A549 (cell line): Measurements from ENCODE around the gene C19orf25. TPM values are rescaled to one million over a fixed set of nuclear protein-coding genes. Genes with fewer than 3 reads are reported as not detected.

Experiments
- ATOH8 ChIP-seq: fragments of 250-450 bp; sonication (Bioruptor Pico); IDR thresholded peaks from 2 replicates; pipeline ENCODE4 v1.5.0; 2020; ENCODE audit warnings: low read depth, mild to moderate bottlenecking, moderate library complexity
- BCL3 ChIP-seq: fragments of >200 bp; sonication (Bioruptor Twin); formaldehyde crosslinking; IDR thresholded peaks from 3 replicates; pipeline ENCODE4 v1.6.1; 2016
- BHLHE40 ChIP-seq: IDR thresholded peaks from 2 replicates; pipeline ENCODE4 v1.6.1; 2012; ENCODE audit warnings: low read depth, low read length, inconsistent platforms
- CBX2 ChIP-seq: fragments of 200-600 bp; sonication (generic); IDR thresholded peaks from 2 replicates; pipeline ENCODE4 v1.6.1; 2016; ENCODE audit warnings: low read depth, mild to moderate bottlenecking, borderline replicate concordance
- CBX8 ChIP-seq: fragments of 200-600 bp; sonication (generic); IDR thresholded peaks from 2 replicates; pipeline ENCODE4 v1.6.1; 2016
- CEBPB ChIP-seq, 2 experiments: fragments of >200 bp in 1 of 2; sonication (Bioruptor Twin) in 1 of 2; formaldehyde crosslinking in 1 of 2; IDR thresholded peaks; 2 replicates each; pipeline ENCODE4 v1.6.1; 2012 to 2016
- CHD4 ChIP-seq: fragments of 200-600 bp; sonication (generic); IDR thresholded peaks from 2 replicates; pipeline ENCODE4 v1.6.1; 2016; ENCODE audit warnings: antibody characterized with exemption, mild to moderate bottlenecking, borderline replicate concordance
- E2F6 ChIP-seq: IDR thresholded peaks from 2 replicates; pipeline ENCODE4 v1.6.1; 2012; ENCODE audit warnings: low read depth, borderline replicate concordance
- EHMT2 ChIP-seq: fragments of 200-600 bp; sonication (generic); IDR thresholded peaks from 2 replicates; pipeline ENCODE4 v1.6.1; 2016; ENCODE audit warnings: antibody characterized with exemption, low read depth, mild to moderate bottlenecking, moderate library complexity
- ESRRA ChIP-seq: fragments of 150-350 bp; IDR thresholded peaks from 2 replicates; pipeline ENCODE4 v1.6.1; 2014; ENCODE audit warnings: mild to moderate bottlenecking, low read length, borderline replicate concordance
- FOSL2 ChIP-seq, 2 experiments: fragments of 450-650 bp in 1 of 2; fragments of >200 bp in 1 of 2; sonication (Bioruptor Twin) in 1 of 2; formaldehyde crosslinking; IDR thresholded peaks; 2 replicates each; pipeline versions ENCODE4 v1.5.0 to v1.6.1; 2016 to 2020; ENCODE audit warnings: mild to moderate bottlenecking in 1 of 2, moderate library complexity in 1 of 2
- FOXS1 ChIP-seq: fragments of 250-450 bp; sonication (Bioruptor Pico); IDR thresholded peaks from 2 replicates; pipeline ENCODE4 v1.5.0; 2020; ENCODE audit warnings: mild to moderate bottlenecking, moderate library complexity
- GATA3 ChIP-seq: IDR thresholded peaks from 2 replicates; pipeline ENCODE4 v1.6.1; 2012; ENCODE audit warnings: borderline replicate concordance
- HDAC2 ChIP-seq: fragments of 200-600 bp; sonication (generic); IDR thresholded peaks from 2 replicates; pipeline ENCODE4 v1.6.1; 2016
- HEYL ChIP-seq: fragments of 250-450 bp; sonication (Bioruptor Pico); IDR thresholded peaks from 2 replicates; pipeline ENCODE4 v1.8.0; 2021; ENCODE audit warnings: mild to moderate bottlenecking, moderate library complexity
- HOXA7 ChIP-seq: fragments of 250-450 bp; sonication (Bioruptor Pico); IDR thresholded peaks from 2 replicates; pipeline ENCODE4 v1.5.0; 2020; ENCODE audit warnings: mild to moderate bottlenecking, moderate library complexity
- HOXB13 ChIP-seq: fragments of 250-450 bp; sonication (Bioruptor Pico); IDR thresholded peaks from 2 replicates; pipeline ENCODE4 v1.5.0; 2020; ENCODE audit warnings: low read depth, mild to moderate bottlenecking, moderate library complexity
- JUN ChIP-seq, 2 experiments: fragments of >200 bp; sonication (Bioruptor Twin); formaldehyde crosslinking; IDR thresholded peaks; 2 replicates in 1 of 2; 3 replicates in 1 of 2; pipeline ENCODE4 v1.6.1; 2016 to 2017
- JUNB ChIP-seq: fragments of >200 bp; sonication (Bioruptor Twin); formaldehyde crosslinking; IDR thresholded peaks from 2 replicates; pipeline ENCODE4 v1.6.1; 2016
- KDM1A ChIP-seq: fragments of 200-600 bp; sonication (generic); IDR thresholded peaks from 2 replicates; pipeline ENCODE4 v1.6.1; 2016; ENCODE audit warnings: low read depth, mild to moderate bottlenecking
- MYC ChIP-seq: IDR thresholded peaks from 2 replicates; pipeline ENCODE4 v1.6.1; 2012; ENCODE audit warnings: mild to moderate bottlenecking, inconsistent platforms, low read length, improper control_type of control experiment, borderline replicate concordance
- NFE2L2 ChIP-seq: fragments of 150-350 bp; conservative IDR thresholded peaks from 2 replicates; pipeline ENCODE4 v1.6.1; 2014; ENCODE audit warnings: low read length
- NPAS2 ChIP-seq: fragments of 250-450 bp; sonication (Bioruptor Pico); IDR thresholded peaks from 2 replicates; pipeline ENCODE4 v1.8.0; 2022; ENCODE audit warnings: mild to moderate bottlenecking, moderate library complexity, borderline replicate concordance
- NR3C1 ChIP-seq: fragments of >200 bp; sonication (Bioruptor Twin); formaldehyde crosslinking; IDR thresholded peaks from 3 replicates; pipeline ENCODE4 v1.6.1; 2017
- PBX3 ChIP-seq: IDR thresholded peaks from 2 replicates; pipeline ENCODE4 v1.6.1; 2012
- POLR2A ChIP-seq: IDR thresholded peaks from 2 replicates; pipeline ENCODE4 v1.6.1; 2012; ENCODE audit warnings: mild to moderate bottlenecking, low read length
- POLR2AphosphoS2 ChIP-seq: conservative IDR thresholded peaks from 2 replicates; pipeline ENCODE4 v1.6.1; 2012; ENCODE audit warnings: low read length, improper control_type of control experiment, inconsistent platforms
- RAD21 ChIP-seq, 2 experiments: fragments of >200 bp in 1 of 2; sonication (Bioruptor Twin) in 1 of 2; formaldehyde crosslinking in 1 of 2; IDR thresholded peaks in 1 of 2; conservative IDR thresholded peaks in 1 of 2; 2 replicates in 1 of 2; 3 replicates in 1 of 2; pipeline ENCODE4 v1.6.1; 2012 to 2018; ENCODE audit warnings: inconsistent platforms in 1 of 2
- RARB ChIP-seq: fragments of 250-450 bp; sonication (Bioruptor Pico); IDR thresholded peaks from 2 replicates; pipeline ENCODE4 v1.8.0; 2021; ENCODE audit warnings: mild to moderate bottlenecking, moderate library complexity
- RCOR1 ChIP-seq: fragments of 150-350 bp; IDR thresholded peaks from 2 replicates; pipeline ENCODE4 v1.6.1; 2014; ENCODE audit warnings: antibody characterized with exemption, low read length, low read depth
- RFX5 ChIP-seq: fragments of 450-650 bp; IDR thresholded peaks from 2 replicates; pipeline ENCODE4 v1.7.1; 2014; ENCODE audit warnings: antibody characterized with exemption, mild to moderate bottlenecking, moderate library complexity
- RNF2 ChIP-seq: fragments of 200-600 bp; sonication (generic); IDR thresholded peaks from 2 replicates; pipeline ENCODE4 v1.6.1; 2016; ENCODE audit warnings: low read depth, mild to moderate bottlenecking, antibody characterized with exemption, moderate library complexity, borderline replicate concordance
- SREBF2 ChIP-seq: fragments of 450-650 bp; IDR thresholded peaks from 2 replicates; pipeline ENCODE4 v1.6.1; 2014; ENCODE audit warnings: mild to moderate bottlenecking, moderate library complexity
- TFCP2L1 ChIP-seq: fragments of 250-450 bp; sonication (Bioruptor Pico); IDR thresholded peaks from 2 replicates; pipeline ENCODE4 v1.5.0; 2021; ENCODE audit warnings: mild to moderate bottlenecking
- TP53 ChIP-seq: fragments of 250-450 bp; sonication (Bioruptor Pico); IDR thresholded peaks from 2 replicates; pipeline ENCODE4 v1.5.0; 2021; ENCODE audit warnings: mild to moderate bottlenecking, moderate library complexity
- ZC3H11A ChIP-seq: fragments of 450-650 bp; IDR thresholded peaks from 2 replicates; pipeline ENCODE4 v1.6.1; 2014; ENCODE audit warnings: antibody characterized with exemption, mild to moderate bottlenecking
- ZNF302 ChIP-seq: fragments of 250-450 bp; sonication (Bioruptor Pico); IDR thresholded peaks from 2 replicates; pipeline ENCODE4 v1.9.0; 2021; ENCODE audit warnings: inconsistent platforms, mild to moderate bottlenecking, moderate library complexity
- polyA plus RNA-seq, 4 experiments: library from polyadenylated mRNA; depleted of rRNA in 3 of 4; stranded (reverse); fragments of >200 nt; fragmentation: RNase III in 1 of 4; extraction: RNeasy Plus Mini Kit Qiagen cat#74134 plus additional on column Dnase treatment in 1 of 4; gene quantifications; 2 replicates in 3 of 4; 3 replicates in 1 of 4; pipeline ENCODE4 v1.2.3, GENCODE V29; 2011 to 2017
- TF ChIP-seq, protein P1 (sequence below): fragments of >200 bp; sonication (Bioruptor Twin); formaldehyde crosslinking; IDR thresholded peaks from 2 replicates; pipeline ENCODE4 v1.6.1; 2016

C19orf25 gene
- polyA plus RNA-seq, 2 of the 4 experiments (the other 2 are of a cell fraction): 8.2 to 20.7 TPM

- TF ChIP-seq E2F6 (peak; percentile 40; the same call in 1 of the 2 replicates), HOXA7 (CRISPR knock-in tag) (0 out of 2 replicates have a peak, but pooled peaks have one; percentile 31), EHMT2 (no peak), JUN (IDR thresholded peaks at IDR 0.05) (peak; percentile 72 to 96), RAD21 (conservative IDR thresholded peaks at IDR 0.05 in 1 of 2, IDR thresholded peaks at IDR 0.05 in 1 of 2) (no peak), NR3C1 (no peak), RARB (CRISPR knock-in tag) (no peak), CHD4 (no peak), GATA3 (peak; percentile 47; the same call in 1 of the 2 replicates), HOXB13 (CRISPR knock-in tag) (no peak), TP53 (no peak), KDM1A (no peak), BCL3 (peak; percentile 95; the same call in 2 of the 3 replicates), CBX2 (no peak), RCOR1 (no peak), POLR2AphosphoS2 (no peak), FOSL2 (IDR thresholded peaks at IDR 0.05) (no peak), FOSL2 (CRISPR knock-in tag; IDR thresholded peaks at IDR 0.05) (no peak; the same call in 1 of the 2 replicates), RFX5 (no peak), HEYL (CRISPR knock-in tag) (no peak), SREBF2 (no peak), ZNF302 (CRISPR knock-in tag) (no peak), ESRRA (no peak), MYC (no peak; the same call in 1 of the 2 replicates), BHLHE40 (no peak), JUNB (no peak), PBX3 (peak; percentile 15; the same call in 1 of the 2 replicates), RNF2 (no peak), ZC3H11A (no peak), NPAS2 (CRISPR knock-in tag) (no peak), NFE2L2 (no peak), TFCP2L1 (CRISPR knock-in tag) (no peak), HDAC2 (no peak), CBX8 (no peak), CEBPB (IDR thresholded peaks at IDR 0.05) (no peak), FOXS1 (CRISPR knock-in tag) (no peak), ATOH8 (CRISPR knock-in tag) (no peak), POLR2A (peak; percentile 93)
- TF ChIP-seq, protein P1, sequence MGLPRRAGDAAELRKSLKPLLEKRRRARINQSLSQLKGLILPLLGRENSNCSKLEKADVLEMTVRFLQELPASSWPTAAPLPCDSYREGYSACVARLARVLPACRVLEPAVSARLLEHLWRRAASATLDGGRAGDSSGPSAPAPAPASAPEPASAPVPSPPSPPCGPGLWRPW: no peak
These were observed 40.7 kb downstream of the C19orf25 start, which contains the start of gene RPS15 (continued) for GRCh38 chr19:1438035-1438932.
